Astrocyte of the cerebellum (primary cell): ENCODE data around the gene ANO6.
A peak's percentile ranks its signal among the peaks of the same experiment; 100 is the strongest.

Experiments
- DNase-seq: peaks from one replicate; pipeline ENCODE4 v3.0.0-alpha.2; 2011; ENCODE audit warnings: low read depth
- H3K4me3 ChIP-seq: 2 replicates; pipeline ENCODE4 v1.5.1; 2011; ENCODE audit warnings: mild to moderate bottlenecking, low read depth, low read length, moderate library complexity
- in situ Hi-C: cut with HindIII; loops from 2 replicates; pipeline ENCODE4 v1.10.0; 2017; ENCODE audit warnings: low sequenced_read_pairs
- TF ChIP-seq, protein P1 (sequence below): IDR thresholded peaks from 2 replicates; pipeline ENCODE4 v1.5.1; 2012; ENCODE audit warnings: low read length, low read depth, moderate library complexity, mild to moderate bottlenecking; ENCODE audit errors: missing control alignments

ANO6 gene

GRCh38 chr12:45406988-45407850, 191.3 kb downstream of the ANO6 start:
- TF ChIP-seq, protein P1, sequence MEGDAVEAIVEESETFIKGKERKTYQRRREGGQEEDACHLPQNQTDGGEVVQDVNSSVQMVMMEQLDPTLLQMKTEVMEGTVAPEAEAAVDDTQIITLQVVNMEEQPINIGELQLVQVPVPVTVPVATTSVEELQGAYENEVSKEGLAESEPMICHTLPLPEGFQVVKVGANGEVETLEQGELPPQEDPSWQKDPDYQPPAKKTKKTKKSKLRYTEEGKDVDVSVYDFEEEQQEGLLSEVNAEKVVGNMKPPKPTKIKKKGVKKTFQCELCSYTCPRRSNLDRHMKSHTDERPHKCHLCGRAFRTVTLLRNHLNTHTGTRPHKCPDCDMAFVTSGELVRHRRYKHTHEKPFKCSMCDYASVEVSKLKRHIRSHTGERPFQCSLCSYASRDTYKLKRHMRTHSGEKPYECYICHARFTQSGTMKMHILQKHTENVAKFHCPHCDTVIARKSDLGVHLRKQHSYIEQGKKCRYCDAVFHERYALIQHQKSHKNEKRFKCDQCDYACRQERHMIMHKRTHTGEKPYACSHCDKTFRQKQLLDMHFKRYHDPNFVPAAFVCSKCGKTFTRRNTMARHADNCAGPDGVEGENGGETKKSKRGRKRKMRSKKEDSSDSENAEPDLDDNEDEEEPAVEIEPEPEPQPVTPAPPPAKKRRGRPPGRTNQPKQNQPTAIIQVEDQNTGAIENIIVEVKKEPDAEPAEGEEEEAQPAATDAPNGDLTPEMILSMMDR = no peak
- DNase-seq = no peak
- in situ Hi-C loops = no loop called here
- no peak overlapping the region for H3K4me3 ChIP-seq

DNA sequence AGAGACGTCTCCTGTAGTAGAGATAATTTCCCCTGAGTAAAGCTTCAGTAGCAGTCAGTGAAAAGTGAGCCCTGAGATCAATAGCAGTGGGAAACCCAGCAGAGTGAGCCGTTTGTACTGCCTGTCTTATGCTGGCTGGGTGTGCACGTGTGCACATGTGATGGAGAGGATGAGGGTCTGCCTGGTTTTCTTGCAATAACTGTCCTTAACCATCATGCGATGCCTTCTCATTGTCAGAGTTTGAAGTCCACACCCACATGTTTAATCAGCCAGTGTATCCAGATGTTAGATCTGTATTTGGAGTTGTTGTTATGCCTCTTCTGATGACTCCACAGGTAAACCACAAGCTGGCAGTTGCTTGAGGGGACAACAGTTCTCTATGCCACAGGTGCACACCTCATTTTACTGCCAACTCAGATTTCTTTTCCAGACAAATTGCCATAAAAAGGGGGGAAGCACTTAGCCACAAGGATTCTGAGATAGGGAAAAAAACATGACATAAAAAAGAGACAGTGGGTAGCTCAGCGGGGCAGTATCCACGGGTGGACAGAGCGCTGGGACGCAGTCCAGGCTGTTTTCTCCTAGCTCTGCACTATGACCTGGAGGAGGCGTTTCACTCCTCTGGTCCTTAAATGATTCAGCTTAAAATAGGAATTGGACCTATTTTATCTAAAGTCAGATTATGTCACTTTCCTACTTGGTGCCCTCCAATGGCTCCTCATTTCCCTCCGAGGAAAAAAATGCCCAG, 192.3 kb downstream of the ANO6 start:
- no peak for DNase-seq
- in situ Hi-C loops = no loop called here
- TF ChIP-seq, protein P1 = no peak
- no peak overlapping the region for H3K4me3 ChIP-seq

DNA sequence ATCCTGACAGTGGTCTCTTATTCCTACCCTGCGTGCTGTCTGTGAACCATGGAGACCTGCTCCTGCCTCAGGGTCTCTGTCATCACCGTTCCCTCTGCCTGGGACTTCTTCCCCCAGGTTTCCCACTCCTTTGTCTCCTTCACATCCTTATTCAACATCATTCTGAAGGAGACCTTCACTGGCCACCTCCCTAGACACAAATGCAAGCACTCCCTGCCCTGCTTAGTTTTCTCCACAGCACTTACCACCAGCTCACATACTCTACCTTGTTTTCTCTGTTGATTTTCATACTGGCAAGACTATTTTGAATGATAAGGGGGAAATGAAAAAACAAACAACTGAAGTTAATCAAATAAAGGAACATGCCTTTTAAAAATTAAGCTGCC, 192.8 kb downstream of the ANO6 start:
- H3K4me3 ChIP-seq = no peak overlapping the region
- in situ Hi-C loops = no loop called here
- no peak for DNase-seq
- TF ChIP-seq, protein P1 = no peak

GRCh38 chr12:45409966-45410365, 194.1 kb downstream of the ANO6 start:
- TF ChIP-seq, protein P1 = no peak
- H3K4me3 ChIP-seq = no peak overlapping the region
- in situ Hi-C loops = no loop called here
- DNase-seq = peak; percentile 55

GRCh38 chr12:45411626-45412025, 195.7 kb downstream of the ANO6 start:
- H3K4me3 ChIP-seq = no peak overlapping the region
- in situ Hi-C loops = no loop called here
- TF ChIP-seq, protein P1 = no peak
- DNase-seq = no peak

DNA sequence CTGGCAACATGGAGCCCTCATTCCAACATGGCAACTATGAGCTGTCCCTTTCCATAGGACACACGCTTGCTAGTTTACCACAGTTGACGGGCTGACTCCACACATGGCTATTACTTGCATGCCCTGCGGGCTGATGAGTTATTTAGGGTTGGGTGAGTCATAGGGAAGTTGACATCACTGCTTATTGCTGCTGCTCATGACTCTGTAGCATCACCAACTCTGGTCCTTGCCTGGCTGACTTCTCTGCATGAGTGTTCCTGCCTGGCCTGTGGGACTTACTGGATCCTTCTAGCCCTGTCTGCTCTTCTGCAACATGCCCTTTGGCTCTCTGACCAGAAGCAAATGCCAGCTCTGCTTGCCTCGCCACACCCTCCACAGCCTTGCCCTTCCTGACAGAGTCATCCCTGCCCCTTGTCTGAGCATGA, 199.5 kb downstream of the ANO6 start:
- TF ChIP-seq, protein P1 = no peak
- DNase-seq = peak; percentile 87
- in situ Hi-C loops = no loop called here
- no peak overlapping the region for H3K4me3 ChIP-seq
